MM.1S (cell line): Measurements from ENCODE around the gene TMEM121.

ENCODE experiments used
- DNase-seq: peaks from one replicate; pipeline ENCODE4 v3.0.0-alpha.2; 2015
- H2AFZ ChIP-seq: fragments of 300-600 bp; sonication (generic); 2 replicates; pipeline ENCODE4 v1.6.0; 2016; ENCODE audit warnings: antibody characterized with exemption, low read length
- H3F3A ChIP-seq: fragments of 300-600 bp; sonication (generic); 2 replicates; pipeline ENCODE4 v1.6.1; 2016; ENCODE audit warnings: mild to moderate bottlenecking, antibody characterized with exemption, low read length, moderate library complexity, mixed read lengths; ENCODE audit not compliant: insufficient read depth
- H3K27ac ChIP-seq: fragments of 300-600 bp; sonication (generic); 2 replicates; pipeline ENCODE4 v1.5.1; 2016; ENCODE audit warnings: mild to moderate bottlenecking, low read length
- H3K27me3 ChIP-seq: fragments of 300-600 bp; sonication (generic); replicated peaks from 2 replicates; pipeline ENCODE4 v1.6.0; 2016; ENCODE audit warnings: low read length; ENCODE audit not compliant: insufficient read depth
- H3K36me3 ChIP-seq: fragments of 300-600 bp; sonication (generic); replicated peaks from 2 replicates; pipeline ENCODE4 v1.6.1; 2016; ENCODE audit warnings: mild to moderate bottlenecking, low read length, mixed read lengths; ENCODE audit not compliant: insufficient read depth
- H3K4me1 ChIP-seq: fragments of 300-600 bp; sonication (generic); 2 replicates; pipeline ENCODE4 v1.6.1; 2016; ENCODE audit warnings: low read length, mixed read lengths
- H3K4me2 ChIP-seq: fragments of 300-600 bp; sonication (generic); 2 replicates; pipeline ENCODE4 v1.6.0; 2016; ENCODE audit warnings: low read depth, low read length
- H3K4me3 ChIP-seq: fragments of 300-600 bp; sonication (generic); 2 replicates; pipeline ENCODE4 v1.5.1; 2016; ENCODE audit warnings: low read length, mixed read lengths
- H3K79me2 ChIP-seq: fragments of 300-600 bp; sonication (generic); 2 replicates; pipeline ENCODE4 v1.6.1; 2016; ENCODE audit warnings: mixed run types, low read length, mixed read lengths
- H3K9ac ChIP-seq: fragments of 300-600 bp; sonication (generic); 2 replicates; pipeline ENCODE4 v1.6.1; 2016; ENCODE audit warnings: low read length, mixed read lengths
- H3K9me2 ChIP-seq: fragments of 300-600 bp; sonication (generic); replicated peaks from 2 replicates; pipeline ENCODE4 v1.6.1; 2016; ENCODE audit warnings: mild to moderate bottlenecking, low read length, mixed read lengths; ENCODE audit not compliant: insufficient read depth
- H3K9me3 ChIP-seq: fragments of 300-600 bp; sonication (generic); replicated peaks from 2 replicates; pipeline ENCODE4 v1.6.1; 2016; ENCODE audit warnings: mild to moderate bottlenecking, low read length, mixed read lengths; ENCODE audit not compliant: insufficient read depth
- H4K20me1 ChIP-seq: fragments of 300-600 bp; sonication (generic); 2 replicates; pipeline ENCODE4 v1.6.1; 2016; ENCODE audit warnings: mild to moderate bottlenecking, low read length, moderate library complexity, mixed read lengths; ENCODE audit not compliant: insufficient read depth
- CTCF ChIP-seq: fragments of 300-600 bp; sonication (generic); IDR thresholded peaks from 2 replicates; pipeline ENCODE4 v1.5.1; 2016; ENCODE audit warnings: antibody characterized with exemption, low read length, mixed read lengths
- EZH2 ChIP-seq: fragments of 300-600 bp; sonication (generic); optimal IDR thresholded peaks from 2 replicates; pipeline ENCODE3; 2017; ENCODE audit warnings: low read depth, mild to moderate bottlenecking, antibody characterized with exemption, low read length, mixed read lengths
- EZH2phosphoT487 ChIP-seq: fragments of 300-600 bp; sonication (generic); IDR thresholded peaks from 2 replicates; pipeline ENCODE4 v1.6.1; 2018; ENCODE audit warnings: antibody characterized with exemption, low read length

The TMEM121 gene

GRCh38 chr14:105485739-105486162 is 40.6 kb upstream of the TMEM121 start:
- peaks cover 17% of the 10 kb centered on the region; the same call in 1 of the 2 replicates for H3K4me1 ChIP-seq
- H3K4me2 ChIP-seq: no peak overlapping the region
- no peak overlapping the region for H3K27ac ChIP-seq
- no peaks in the 10 kb centered on the region for H3K9me3 ChIP-seq
- TF ChIP-seq EZH2 (no peak), CTCF (peak; percentile 17; the same call in 1 of the 2 replicates)
- H2AFZ ChIP-seq: no peak overlapping the region
- peaks cover 10% of the 10 kb centered on the region; the same call in 1 of the 2 replicates for H3K27me3 ChIP-seq
- H3K4me3 ChIP-seq: no peak overlapping the region
- no peak overlapping the region for H3K9ac ChIP-seq
- no peaks in the 10 kb centered on the region for H4K20me1 ChIP-seq
- peaks cover 8% of the 10 kb centered on the region; the same call in 1 of the 2 replicates for H3F3A ChIP-seq
- DNase-seq: no peak
- peaks cover 16% of the 10 kb centered on the region for H3K79me2 ChIP-seq
- H3K36me3 ChIP-seq: no peaks in the 10 kb centered on the region
- no peaks in the 10 kb centered on the region for H3K9me2 ChIP-seq

- Histone ChIP-seq H3K36me3 (no peaks in the 10 kb centered on the region), H3K27me3 (peaks cover 10% of the 10 kb centered on the region; the same call in 1 of the 2 replicates), H3K9me2 (no peaks in the 10 kb centered on the region), H3K9me3 (no peaks in the 10 kb centered on the region), H3K4me2 (peak within 1 kb of the TSS; percentile 87), H3K27ac (peak within 1 kb of the TSS; percentile 66; the same call in 1 of the 2 replicates), H4K20me1 (no peaks in the 10 kb centered on the region), H3K4me3 (peak within 1 kb of the TSS; percentile 87), H3K9ac (peak within 1 kb of the TSS; percentile 77), H2AFZ (peak within 1 kb of the TSS; percentile 62), H3K4me1 (peaks cover 17% of the 10 kb centered on the region; the same call in 1 of the 2 replicates), H3F3A (peaks cover 8% of the 10 kb centered on the region; the same call in 1 of the 2 replicates), H3K79me2 (peaks cover 16% of the 10 kb centered on the region)
- DNase-seq: no peak
- TF ChIP-seq EZH2phosphoT487 (no peak), CTCF (no peak), EZH2 (no peak)
These were observed 40.0 kb upstream of the TMEM121 start, which contains the start of gene CRIP1 for GRCh38 chr14:105486163-105486973. TSS of gene CRIP1 (plus strand) at chr14:105486886. CDS start at chr14:105487260, 374 bp downstream.

GRCh38 chr14:105486974-105487448 is 39.4 kb upstream of the TMEM121 start:
- H3F3A ChIP-seq: peaks cover 8% of the 10 kb centered on the region; the same call in 1 of the 2 replicates
- no peaks in the 10 kb centered on the region for H3K9me3 ChIP-seq
- H3K9me2 ChIP-seq: no peaks in the 10 kb centered on the region
- H3K79me2 ChIP-seq: peaks cover 21% of the 10 kb centered on the region
- H3K4me3 ChIP-seq: peak overlapping the region; percentile 87
- 0 out of 2 replicates have a peak, but pooled peaks cover 3% of the 10 kb centered on the region for H4K20me1 ChIP-seq
- H3K4me2 ChIP-seq: peak overlapping the region; percentile 87
- DNase-seq: no peak
- peak overlapping the region; percentile 66; the same call in 1 of the 2 replicates for H3K27ac ChIP-seq
- H2AFZ ChIP-seq: peak overlapping the region; percentile 62; the same call in 1 of the 2 replicates
- peaks cover 20% of the 10 kb centered on the region for H3K4me1 ChIP-seq
- no peaks in the 10 kb centered on the region for H3K36me3 ChIP-seq
- TF ChIP-seq CTCF (no peak), EZH2phosphoT487 (no peak), EZH2 (no peak)
- peak overlapping the region; percentile 77 for H3K9ac ChIP-seq
- H3K27me3 ChIP-seq: peaks cover 10% of the 10 kb centered on the region; the same call in 1 of the 2 replicates
